T-helper 1 cell (primary cell): ENCODE data around the gene C2orf80.
"Not testable (repeated sequence)": the region's sequence is repeated elsewhere in the genome, so short reads cannot be mapped to it uniquely, and the experiment has no call there.

Source experiments
- DNase-seq, 5 donors: peaks; one replicate each; pipeline ENCODE4 v3.0.0-alpha.2; 2012 to 2020

Gene C2orf80

DNA sequence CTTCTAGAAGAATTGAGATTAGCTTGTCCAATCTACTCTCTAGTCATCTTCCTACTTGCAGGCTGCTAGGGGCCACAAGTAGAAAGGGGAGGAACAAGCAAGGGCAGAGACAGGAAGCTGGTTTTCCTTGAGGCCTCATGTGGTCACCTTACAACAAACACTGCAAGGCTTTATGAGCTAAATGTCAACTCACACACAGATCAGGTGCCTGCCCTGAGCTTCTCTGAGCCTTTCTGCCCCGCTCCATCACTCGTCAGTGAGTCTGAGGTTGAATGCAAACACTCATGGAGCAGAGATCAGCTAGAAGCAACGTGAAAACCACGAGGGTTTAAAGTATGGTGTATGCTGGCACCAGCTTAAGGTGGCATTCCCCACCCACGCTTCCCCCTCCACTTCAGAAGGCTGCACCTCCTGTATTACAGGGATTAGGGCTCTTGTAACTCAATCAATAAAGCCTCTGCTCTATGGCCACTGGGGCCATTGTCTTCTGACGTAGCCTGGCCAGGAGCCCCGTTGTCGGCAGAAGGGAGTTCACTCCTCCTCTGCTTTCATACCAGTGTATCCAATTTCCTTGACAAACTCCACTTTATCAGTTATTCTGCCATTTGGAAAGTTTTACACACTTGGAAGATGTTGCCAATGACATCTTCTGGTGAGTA, 54.8 kb downstream of the C2orf80 start:
- peak in 1 of 5 donors; percentile 20 for DNase-seq

DNA sequence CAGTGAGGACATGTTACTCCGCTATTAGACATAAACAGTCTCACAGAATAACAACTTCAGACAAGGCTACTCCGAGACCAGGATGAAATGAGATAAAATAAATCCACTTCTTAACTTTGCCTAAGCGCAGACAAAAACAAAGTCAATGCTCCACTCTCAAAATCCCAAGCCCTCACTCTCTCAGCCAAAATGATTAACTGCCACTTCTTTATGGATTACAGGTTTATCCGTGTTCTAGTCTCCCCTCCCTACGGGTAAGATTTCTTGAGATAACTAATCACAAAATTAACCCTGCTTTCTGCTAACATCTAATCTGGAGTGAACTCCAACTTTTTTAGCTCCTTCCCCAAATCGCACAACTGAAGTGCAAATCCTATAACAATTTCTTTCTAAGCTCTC, 59.1 kb downstream of the C2orf80 start:
- DNase-seq = no peak

DNA sequence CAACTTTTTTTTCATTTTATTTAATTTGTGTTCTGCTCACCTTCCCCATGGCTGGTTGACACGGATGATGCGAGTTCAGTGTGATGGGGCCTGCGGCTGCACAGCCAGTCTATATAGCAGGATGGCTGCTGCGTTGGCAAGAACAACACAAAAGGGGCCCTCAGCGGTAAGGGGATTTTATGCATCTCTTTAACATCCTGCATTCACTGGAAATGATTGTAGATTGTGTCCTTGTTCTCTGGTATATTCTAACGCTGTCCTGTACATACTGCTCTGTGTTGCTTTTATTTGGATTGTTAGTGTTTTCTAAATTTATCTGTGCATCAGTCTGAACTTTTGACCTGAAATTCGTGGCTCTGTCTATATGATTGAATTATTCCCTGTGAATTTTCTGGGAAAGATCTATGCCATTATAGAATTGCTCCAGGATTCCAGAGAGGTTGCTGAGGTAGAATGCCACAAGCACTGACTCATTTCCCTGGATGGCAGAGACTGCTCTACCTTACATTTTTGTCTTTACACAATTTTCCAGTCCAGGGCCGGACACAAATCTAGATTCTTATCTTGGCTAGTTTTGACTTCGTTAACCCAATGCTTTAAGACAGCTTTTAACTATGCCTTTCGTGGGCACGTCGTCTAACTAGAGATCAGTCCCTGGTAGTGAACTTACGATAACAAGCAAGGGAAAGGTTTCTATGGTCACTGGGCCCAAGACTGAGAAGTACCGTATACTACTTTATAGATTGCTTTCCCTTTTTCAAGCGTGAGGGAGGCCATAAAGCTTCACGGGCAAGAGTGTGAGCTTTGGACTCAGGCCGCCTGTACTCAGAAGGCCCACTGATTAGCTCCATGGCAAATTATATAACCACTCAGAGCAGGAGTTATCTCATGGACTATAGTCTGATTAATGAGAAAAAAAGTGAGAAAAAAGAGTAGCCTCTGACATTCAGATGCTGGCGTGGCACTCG, 59.8 kb downstream of the C2orf80 start, which contains the start of gene CRYGC:
CRYGC (minus strand) TSS at position 85 of the 968 bp plus-strand sequence; CDS start at position 49, 36 bp downstream.
- no peak for DNase-seq

DNA sequence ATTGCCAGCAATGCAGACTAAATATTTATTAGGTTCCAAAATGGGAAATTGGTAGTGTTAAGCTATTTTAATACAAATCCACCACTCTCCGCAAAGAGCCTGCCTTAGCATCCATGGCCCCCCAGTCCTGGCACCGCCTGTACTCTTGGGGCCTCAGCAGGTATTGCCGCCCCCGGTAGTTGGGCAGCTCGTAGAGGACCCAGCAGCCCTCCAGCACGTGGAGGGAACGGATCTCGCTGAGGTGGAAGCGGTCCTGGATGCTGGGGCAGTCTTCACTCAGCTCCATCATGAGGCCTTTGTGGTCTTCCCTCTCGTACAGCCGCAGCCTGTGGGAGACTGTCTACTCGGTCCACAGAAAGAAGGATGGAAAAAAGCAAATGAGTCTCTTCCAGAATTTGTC, 61.7 kb downstream of the C2orf80 start:
- no peak for DNase-seq

DNA sequence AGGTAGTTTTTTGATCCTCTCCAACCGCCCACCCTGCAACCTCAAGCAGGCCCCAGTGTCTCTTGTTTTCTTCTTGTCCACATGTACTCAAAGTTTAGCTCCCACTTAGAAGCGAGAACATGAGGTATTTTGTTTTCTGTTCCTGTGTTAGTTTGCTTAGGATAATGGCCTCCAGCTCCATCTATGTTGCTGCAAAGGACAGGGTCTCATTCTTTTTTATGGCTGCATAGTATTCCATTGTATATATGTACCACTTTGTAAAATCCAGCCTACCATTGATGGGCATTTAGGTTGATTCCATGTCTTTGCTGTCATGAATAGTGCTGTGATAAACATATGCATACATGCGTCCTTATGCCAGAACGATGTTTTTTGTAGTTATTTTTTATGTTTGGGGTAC, 62.7 kb downstream of the C2orf80 start:
- no peak for DNase-seq

DNA sequence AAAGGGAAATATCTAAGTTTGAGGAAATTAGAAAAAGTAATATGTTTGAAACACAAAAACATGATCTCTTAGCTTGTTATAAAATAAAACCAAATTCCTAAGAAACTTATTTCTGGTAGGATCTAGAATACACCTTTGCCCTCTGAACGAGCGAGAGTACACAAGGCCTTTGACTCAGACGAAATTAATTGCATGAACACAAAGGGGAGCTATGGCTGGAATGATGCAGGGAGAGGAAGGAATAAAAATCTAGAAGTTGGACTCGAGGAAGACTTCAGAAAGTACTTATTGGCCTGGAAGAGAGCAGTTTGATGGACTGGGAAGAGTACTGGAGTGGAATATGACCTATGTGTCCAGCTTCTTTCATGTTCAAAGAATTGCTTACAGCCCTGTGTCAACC, 64.6 kb downstream of the C2orf80 start:
- DNase-seq = no peak

DNA sequence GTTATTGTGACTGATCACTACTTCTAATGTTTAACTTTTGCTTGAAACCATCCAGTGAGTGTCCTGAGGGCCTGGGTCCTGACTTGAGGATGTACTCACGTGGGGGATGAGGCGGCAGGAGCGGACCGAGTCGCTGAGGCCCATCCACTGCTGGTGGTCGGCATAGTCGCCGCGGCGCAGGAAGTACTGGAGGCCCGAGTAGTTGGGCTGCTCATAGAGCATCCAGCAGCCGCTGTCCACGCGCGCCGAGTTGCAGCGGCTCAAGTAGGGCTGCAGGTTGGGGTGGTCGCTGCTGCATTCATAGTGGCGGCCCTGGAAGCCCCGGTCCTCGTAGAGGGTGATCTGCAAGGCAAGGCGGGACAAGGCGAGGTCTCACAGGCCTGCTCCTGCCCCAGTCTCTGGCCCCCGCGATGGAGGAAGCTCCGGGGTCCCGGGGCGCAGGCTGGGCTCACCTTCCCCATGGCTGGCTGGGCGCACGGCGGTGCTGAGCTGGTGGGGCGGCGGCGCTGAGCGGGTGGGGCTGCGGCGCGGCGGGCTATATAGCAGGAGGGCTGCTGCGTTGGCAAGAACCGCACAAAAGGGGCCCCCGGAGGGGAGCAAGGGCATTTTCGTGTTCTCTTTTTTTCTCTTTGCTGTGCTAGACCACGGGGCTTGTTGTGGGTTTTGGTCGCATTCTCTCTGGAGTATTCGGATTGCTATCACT, 65.7 kb downstream of the C2orf80 start, which contains the start of gene CRYGD:
CRYGD (minus strand) TSS at position 512 of the 703 bp plus-strand sequence; CDS start at position 461, 51 bp downstream.
- not testable (repeated sequence) for DNase-seq

DNA sequence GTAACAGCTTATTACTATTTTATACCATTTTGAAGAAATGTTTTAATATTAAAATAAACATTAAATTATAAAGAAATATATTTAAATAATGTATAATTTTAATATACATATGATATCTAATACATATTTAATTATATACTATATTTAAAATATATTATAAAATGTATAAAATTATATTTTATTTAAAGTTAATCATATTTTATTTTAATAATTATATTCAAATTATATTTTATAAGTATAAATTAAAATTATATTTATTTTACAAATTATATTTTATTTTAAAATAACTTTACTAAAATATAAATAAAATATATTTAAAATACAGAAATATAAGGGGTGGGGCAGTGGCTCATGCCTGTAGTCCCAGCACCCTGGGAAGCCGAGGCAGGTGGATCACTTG, 67.6 kb downstream of the C2orf80 start:
- no peak for DNase-seq

DNA sequence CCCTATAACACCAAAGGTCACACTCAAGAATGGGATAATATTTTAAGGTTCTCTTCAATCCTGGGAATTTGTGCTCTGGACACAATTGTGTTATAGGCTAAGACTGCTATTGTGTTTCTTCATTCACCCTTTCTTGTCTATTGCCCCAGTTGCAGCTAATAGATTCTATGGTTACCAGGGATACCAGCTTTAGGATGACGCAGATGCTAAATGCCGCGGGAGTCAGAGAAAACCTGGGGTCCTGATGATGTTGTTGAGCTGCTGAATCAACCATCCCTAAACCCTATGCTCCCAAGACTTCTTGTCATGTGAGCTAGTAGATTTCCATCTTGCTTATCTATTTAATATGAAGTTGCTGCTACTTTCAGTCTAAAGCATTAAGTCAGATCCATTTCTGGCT, 70.9 kb downstream of the C2orf80 start:
- no peak for DNase-seq

DNA sequence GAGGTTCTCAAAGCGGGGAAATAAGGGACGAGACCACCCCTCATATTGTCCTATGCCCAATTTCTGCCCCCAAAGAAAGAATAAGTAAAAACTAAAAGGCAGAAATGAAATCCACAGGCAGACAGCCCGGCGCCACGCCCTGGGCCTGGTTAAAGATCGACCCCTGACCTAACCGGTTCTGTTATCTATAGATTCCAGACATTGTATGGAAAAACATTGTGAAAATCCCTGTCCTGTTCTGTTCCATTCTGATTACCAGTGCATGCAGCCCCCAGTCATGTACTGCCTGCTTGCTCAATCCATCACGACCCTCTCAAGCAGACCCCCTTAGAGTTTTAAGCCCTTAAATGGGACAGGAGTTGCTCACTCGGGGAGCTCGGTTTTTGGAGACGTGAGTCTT, 72.4 kb downstream of the C2orf80 start:
- DNase-seq = not testable (repeated sequence)
